ENCODE results near the gene RTBDN.

Gene RTBDN

GRCh38 chr19:12825254-12826131, 8.9 kb downstream of the RTBDN start:
- TF ChIP-seq RAD21 (IDR thresholded peaks at IDR 0.05; ENCODE audit: low read depth) (peak; percentile 36; the same call in 1 of the 2 replicates), EP300 (IDR thresholded peaks at IDR 0.05; ENCODE audit: borderline replicate concordance) (no peak), MAX (IDR thresholded peaks at IDR 0.05) (peak; percentile 93), USF1 (IDR thresholded peaks at IDR 0.05) (peak; percentile 44; the same call in 1 of the 2 replicates), CREB1 (IDR thresholded peaks at IDR 0.05; ENCODE audit: low read depth) (no peak), ZBTB7A (IDR thresholded peaks at IDR 0.05; ENCODE audit: low read depth) (peak; percentile 97), TAF1 (IDR thresholded peaks at IDR 0.05; ENCODE audit: low read depth) (no peak)

GRCh38 chr19:12821761-12822160, 12.6 kb downstream of the RTBDN start:
- TF ChIP-seq CREB1 (IDR thresholded peaks at IDR 0.05; ENCODE audit: low read depth) (no peak), FOXM1 (IDR thresholded peaks at IDR 0.05; ENCODE audit: borderline replicate concordance, low read depth) (no peak), YY1 (IDR thresholded peaks at IDR 0.05; ENCODE audit: low read depth) (0 out of 2 replicates have a peak, but pooled peaks have one; percentile 15)

- TF ChIP-seq ZBTB7A (IDR thresholded peaks at IDR 0.05; ENCODE audit: low read depth) (no peak), REST (IDR thresholded peaks at IDR 0.05; ENCODE audit: low read depth) (no peak), FOXM1 (IDR thresholded peaks at IDR 0.05; ENCODE audit: borderline replicate concordance, low read depth) (no peak), TEAD4 (IDR thresholded peaks at IDR 0.05) (no peak), TAF1 (IDR thresholded peaks at IDR 0.05; ENCODE audit: low read depth) (no peak), MAX (IDR thresholded peaks at IDR 0.05) (no peak), EP300 (IDR thresholded peaks at IDR 0.05; ENCODE audit: borderline replicate concordance) (no peak), USF1 (IDR thresholded peaks at IDR 0.05) (no peak), EGR1 (IDR thresholded peaks at IDR 0.05) (no peak), YY1 (IDR thresholded peaks at IDR 0.05; ENCODE audit: low read depth) (no peak), CEBPB (IDR thresholded peaks at IDR 0.05) (no peak), CREB1 (IDR thresholded peaks at IDR 0.05; ENCODE audit: low read depth) (no peak), TCF12 (IDR thresholded peaks at IDR 0.05; ENCODE audit: low read depth) (no peak), RAD21 (IDR thresholded peaks at IDR 0.05; ENCODE audit: low read depth) (no peak), NFIC (IDR thresholded peaks at IDR 0.05) (no peak)
These were observed 19.3 kb downstream of the RTBDN start for GRCh38 chr19:12815088-12815487.

GRCh38 chr19:12806242-12807081, 27.9 kb downstream of the RTBDN start, which contains the start of gene RNASEH2A:
Gene RNASEH2A (plus strand): TSS chr19:12806584. CDS start chr19:12806674, 90 bp downstream.
- TF ChIP-seq MAX (IDR thresholded peaks at IDR 0.05), result peak; percentile 97
- peak; percentile 53; the same call in 1 of the 2 replicates for TF ChIP-seq FOXM1 (IDR thresholded peaks at IDR 0.05; ENCODE audit: borderline replicate concordance, low read depth)
- peak; percentile 89 for TF ChIP-seq YY1 (IDR thresholded peaks at IDR 0.05; ENCODE audit: low read depth)
- TF ChIP-seq USF1 (IDR thresholded peaks at IDR 0.05), result no peak
- TF ChIP-seq REST (IDR thresholded peaks at IDR 0.05; ENCODE audit: low read depth), result no peak
- peak; percentile 75 for TF ChIP-seq CREB1 (IDR thresholded peaks at IDR 0.05; ENCODE audit: low read depth)
- TF ChIP-seq NFIC (IDR thresholded peaks at IDR 0.05), result no peak
- peak; percentile 75 for TF ChIP-seq TAF1 (IDR thresholded peaks at IDR 0.05; ENCODE audit: low read depth)
- TF ChIP-seq TEAD4 (IDR thresholded peaks at IDR 0.05), result 0 out of 2 replicates have a peak, but pooled peaks have one; percentile 5
- TF ChIP-seq TCF12 (IDR thresholded peaks at IDR 0.05; ENCODE audit: low read depth), result 0 out of 2 replicates have a peak, but pooled peaks have one; percentile 60
